ENCODE data around the gene DGCR2.
"Not testable (repeated sequence)": the region's sequence is repeated elsewhere in the genome, so short reads cannot be mapped to it uniquely, and the experiment has no call there.

Gene DGCR2

GRCh38 chr22:19029113-19030103, 92.8 kb downstream of the DGCR2 start:
- DNase-seq (ENCODE audit: low read depth), result not testable (repeated sequence)

GRCh38 chr22:19028060-19028455, 94.2 kb downstream of the DGCR2 start:
- not testable (repeated sequence) for DNase-seq (ENCODE audit: low read depth)

- DNase-seq (ENCODE audit: low read depth), result not testable (repeated sequence)
These were observed 94.7 kb downstream of the DGCR2 start for GRCh38 chr22:19027371-19028059.

- not testable (repeated sequence) for DNase-seq (ENCODE audit: low read depth)
These were observed 96.1 kb downstream of the DGCR2 start for GRCh38 chr22:19026080-19026479.

- DNase-seq (ENCODE audit: low read depth), result not testable (repeated sequence)
These were observed 97.2 kb downstream of the DGCR2 start for GRCh38 chr22:19024956-19025489.

- not testable (repeated sequence) for DNase-seq (ENCODE audit: low read depth)
These were observed 98.3 kb downstream of the DGCR2 start for GRCh38 chr22:19023931-19024330.

- no peak for DNase-seq (ENCODE audit: low read depth)
These were observed 99.5 kb downstream of the DGCR2 start for GRCh38 chr22:19022755-19023154.

GRCh38 chr22:19019679-19020032, 102.6 kb downstream of the DGCR2 start:
- no peak for DNase-seq (ENCODE audit: low read depth)

GRCh38 chr22:19019029-19019678, 103.1 kb downstream of the DGCR2 start:
- no peak for DNase-seq (ENCODE audit: low read depth)

GRCh38 chr22:19018256-19018655, 104.0 kb downstream of the DGCR2 start:
- DNase-seq (ENCODE audit: low read depth), result no peak

GRCh38 chr22:19016081-19016766, 106.0 kb downstream of the DGCR2 start:
- DNase-seq (ENCODE audit: low read depth), result no peak

- DNase-seq (ENCODE audit: low read depth), result no peak
These were observed 107.3 kb downstream of the DGCR2 start for GRCh38 chr22:19014886-19015285.

- not testable (repeated sequence) for DNase-seq (ENCODE audit: low read depth)
These were observed 108.2 kb downstream of the DGCR2 start for GRCh38 chr22:19013881-19014598.

- not testable (repeated sequence) for DNase-seq (ENCODE audit: low read depth)
These were observed 108.8 kb downstream of the DGCR2 start for GRCh38 chr22:19013411-19013810.

- DNase-seq (ENCODE audit: low read depth), result no peak
These were observed 109.8 kb downstream of the DGCR2 start for GRCh38 chr22:19012308-19012986.

GRCh38 chr22:19011611-19012010, 110.6 kb downstream of the DGCR2 start:
- not testable (repeated sequence) for DNase-seq (ENCODE audit: low read depth)

- no peak for DNase-seq (ENCODE audit: low read depth)
These were observed 111.1 kb downstream of the DGCR2 start for GRCh38 chr22:19011075-19011474.

- DNase-seq (ENCODE audit: low read depth), result no peak
These were observed 116.3 kb downstream of the DGCR2 start for GRCh38 chr22:19005905-19006304.

- no peak for DNase-seq (ENCODE audit: low read depth)
These were observed 117.7 kb downstream of the DGCR2 start for GRCh38 chr22:19004471-19004870.

GRCh38 chr22:19003508-19003907, 118.7 kb downstream of the DGCR2 start:
- no peak for DNase-seq (ENCODE audit: low read depth)

Data from stimulated activated CD8-positive, alpha-beta memory T cell treated with anti-CD3 and anti-CD28 coated beads, Interleukin-12 subunit alpha, Interleukin-12 subunit beta, amount 100 ng/mL, for 4 hours (primary cell).